Measurements from ENCODE around the gene TMA7.

GRCh38 chr3:48407542-48408099 is 32.4 kb upstream of the TMA7 start:
- TF ChIP-seq CTCF (IDR thresholded peaks at IDR 0.05) (no peak), POLR2AphosphoS5 (IDR thresholded peaks at IDR 0.05) (no peak), EP300 (IDR thresholded peaks at IDR 0.05) (no peak), POLR2A (IDR thresholded peaks at IDR 0.05) (no peak)
